Measurements from ENCODE around the gene CMC1. TPM values are rescaled to one million over a fixed set of nuclear protein-coding genes. Genes with fewer than 3 reads are reported as not detected.
A peak's percentile ranks its signal among the peaks of the same experiment; 100 is the strongest.
"Not testable (repeated sequence)": the region's sequence is repeated elsewhere in the genome, so short reads cannot be mapped to it uniquely, and the experiment has no call there.

CMC1 gene
- 3.4 and 3.5 TPM in 2 replicates for total RNA-seq

- DNase-seq, result peak; percentile 97
Observed at GRCh38 chr3:28241221-28242160, at the start of gene CMC1. CMC1 (plus strand) TSS chr3:28241619; CDS start chr3:28241794, 175 bp downstream.

GRCh38 chr3:28198161-28198560 is 43.3 kb upstream of the CMC1 start:
- DNase-seq, result no peak

GRCh38 chr3:28198974-28199373 is 42.4 kb upstream of the CMC1 start:
- no peak for DNase-seq

GRCh38 chr3:28199643-28200042 is 41.8 kb upstream of the CMC1 start:
- not testable (repeated sequence) for DNase-seq

- DNase-seq, result not testable (repeated sequence)
Observed at GRCh38 chr3:28200366-28200848, 41.0 kb upstream of the CMC1 start.

GRCh38 chr3:28206479-28206878 is 34.9 kb upstream of the CMC1 start:
- no peak for DNase-seq

- no peak for DNase-seq
Observed at GRCh38 chr3:28207000-28207733, 34.3 kb upstream of the CMC1 start.

- no peak for DNase-seq
Observed at GRCh38 chr3:28210968-28211713, 30.3 kb upstream of the CMC1 start.

- no peak for DNase-seq
Observed at GRCh38 chr3:28212681-28213080, 28.7 kb upstream of the CMC1 start.

GRCh38 chr3:28215407-28215806 is 26.0 kb upstream of the CMC1 start:
- no peak for DNase-seq

- DNase-seq, result no peak
Observed at GRCh38 chr3:28218071-28218916, 23.1 kb upstream of the CMC1 start.

- DNase-seq, result no peak
Observed at GRCh38 chr3:28218917-28219198, 22.6 kb upstream of the CMC1 start.

- no peak for DNase-seq
Observed at GRCh38 chr3:28224430-28224829, 17.0 kb upstream of the CMC1 start.

GRCh38 chr3:28226020-28226419 is 15.4 kb upstream of the CMC1 start:
- no peak for DNase-seq

- no peak for DNase-seq
Observed at GRCh38 chr3:28228623-28229022, 12.8 kb upstream of the CMC1 start.

- DNase-seq, result no peak
Observed at GRCh38 chr3:28232659-28233058, 8.8 kb upstream of the CMC1 start.

- DNase-seq, result no peak
Observed at GRCh38 chr3:28234454-28234853, 7.0 kb upstream of the CMC1 start.

- no peak for DNase-seq
Observed at GRCh38 chr3:28239108-28239507, 2.3 kb upstream of the CMC1 start.

- DNase-seq, result no peak
Observed at GRCh38 chr3:28240441-28240840, 978 bp upstream of the CMC1 start.

- DNase-seq, result no peak
Observed at GRCh38 chr3:28242519-28242918, 1.1 kb downstream of the CMC1 start.

- DNase-seq, result no peak
Observed at GRCh38 chr3:28243424-28244106, 2.1 kb downstream of the CMC1 start.

- no peak for DNase-seq
Observed at GRCh38 chr3:28244491-28244890, 3.1 kb downstream of the CMC1 start.
